GM13977 (cell line): ENCODE data around the gene C3orf38.

Source experiments
- DNase-seq: peaks from one replicate; pipeline ENCODE4 v3.0.0; 2012; ENCODE audit warnings: low spot score
- CTCF ChIP-seq: IDR thresholded peaks from 2 replicates; pipeline ENCODE4 v1.5.1; 2012; ENCODE audit warnings: mild to moderate bottlenecking, control low read depth; ENCODE audit not compliant: insufficient read depth; ENCODE audit errors: extremely low read depth, missing control alignments
- in situ Hi-C: fragments of 300-500 bp; cut with MboI; formaldehyde crosslinking; loops from one replicate; pipeline ENCODE4 v1.12.0; 2022; ENCODE audit warnings: low sequenced_read_pairs, low pct_unique_long_range_greater_than_20kb, mixed read lengths, inconsistent platforms; ENCODE audit not compliant: unreplicated experiment

Gene C3orf38

GRCh38 chr3:88149509-88150362 lies at the start of gene C3orf38:
C3orf38 (plus strand) TSS chr3:88149959; CDS start chr3:88150053, 94 bp downstream.
- DNase-seq = peak; percentile 82
- in situ Hi-C loops = no loop called here
- no peak for TF ChIP-seq CTCF

GRCh38 chr3:88101142-88101541 lies 48.6 kb upstream of the C3orf38 start:
- in situ Hi-C loops = no loop called here
- no peak for DNase-seq
- no peak for TF ChIP-seq CTCF

GRCh38 chr3:88105325-88105724 lies 44.4 kb upstream of the C3orf38 start:
- DNase-seq = no peak
- in situ Hi-C loops = no loop called here
- no peak for TF ChIP-seq CTCF

- no peak for TF ChIP-seq CTCF
- in situ Hi-C loops = no loop called here
- DNase-seq = no peak
These were observed 37.5 kb upstream of the C3orf38 start for GRCh38 chr3:88112289-88112688.

- in situ Hi-C loops = no loop called here
These were observed 36.2 kb upstream of the C3orf38 start for GRCh38 chr3:88113311-88114162.

More at GRCh38 chr3:88113311-88114162, 36.2 kb upstream of the C3orf38 start:
- DNase-seq = peak; percentile 20
- peak; percentile 69 for TF ChIP-seq CTCF
